GM21576 (cell line): ENCODE data around the gene GPR89B.
"Not testable (repeated sequence)": the region's sequence is repeated elsewhere in the genome, so short reads cannot be mapped to it uniquely, and the experiment has no call there.

Experiments used
- ATAC-seq: cut with Tn5 transposase; IDR thresholded peaks from one replicate; pipeline ENCODE4 v1.9.1; 2021; ENCODE audit warnings: mild to moderate bottlenecking, moderate library complexity; ENCODE audit not compliant: unreplicated experiment

Gene GPR89B

DNA sequence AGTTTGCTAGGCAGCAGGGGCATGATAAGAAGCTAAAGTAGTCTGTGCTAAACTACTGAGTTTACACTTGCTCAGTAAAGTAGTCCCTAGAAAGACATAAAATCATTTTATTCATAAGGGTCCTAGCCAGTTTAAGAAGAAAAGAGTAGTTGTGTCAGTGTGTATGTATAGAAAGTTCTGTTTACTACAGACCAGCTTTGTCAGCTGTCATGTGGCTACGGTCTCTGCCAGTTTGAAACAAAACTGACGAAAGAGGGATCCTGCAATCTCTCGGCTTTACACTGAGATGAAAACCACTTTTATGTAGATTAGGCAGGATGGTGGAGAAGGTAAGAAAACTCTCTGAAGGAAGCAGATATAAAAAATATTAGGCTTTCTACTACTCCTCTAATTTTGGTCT, 7.1 kb downstream of the GPR89B start:
- ATAC-seq, result not testable (repeated sequence)

DNA sequence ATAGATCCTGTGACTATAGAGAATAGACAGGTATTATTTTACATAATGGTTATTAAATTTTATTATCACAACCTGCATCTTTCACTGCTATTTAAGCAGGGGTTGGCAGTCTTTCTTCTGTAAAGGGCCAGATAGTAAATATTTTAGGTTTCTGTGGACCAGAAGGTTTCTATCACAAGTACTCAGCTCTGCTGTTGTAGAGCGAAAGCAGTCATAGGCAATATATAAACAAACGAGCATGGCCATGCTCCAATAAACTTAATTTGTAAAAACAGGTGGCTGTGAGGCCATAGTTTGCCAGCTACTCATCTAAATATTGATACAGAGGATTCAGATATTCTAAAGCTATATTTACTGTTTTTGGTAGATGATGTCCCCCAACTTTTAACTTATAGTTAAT, 12.2 kb downstream of the GPR89B start:
- ATAC-seq, result not testable (repeated sequence)

DNA sequence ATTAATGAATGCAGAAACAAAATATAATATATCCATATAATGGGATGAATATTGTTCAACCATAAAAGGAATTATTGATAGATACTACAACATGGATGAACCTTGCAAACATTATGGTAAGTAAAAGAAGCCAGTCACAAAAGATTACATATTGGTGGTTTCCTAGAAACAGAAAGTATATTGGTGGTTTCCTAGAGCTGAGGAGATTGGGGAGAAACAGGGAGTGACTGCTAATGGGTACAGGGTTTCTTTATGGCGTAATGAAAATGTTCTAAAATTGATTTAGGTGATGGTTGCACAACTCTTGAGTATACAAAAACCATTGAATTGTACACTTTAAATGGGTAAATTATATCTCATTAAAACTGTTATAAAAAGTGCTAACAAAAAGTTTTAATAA, 14.3 kb downstream of the GPR89B start:
- ATAC-seq, result not testable (repeated sequence)

DNA sequence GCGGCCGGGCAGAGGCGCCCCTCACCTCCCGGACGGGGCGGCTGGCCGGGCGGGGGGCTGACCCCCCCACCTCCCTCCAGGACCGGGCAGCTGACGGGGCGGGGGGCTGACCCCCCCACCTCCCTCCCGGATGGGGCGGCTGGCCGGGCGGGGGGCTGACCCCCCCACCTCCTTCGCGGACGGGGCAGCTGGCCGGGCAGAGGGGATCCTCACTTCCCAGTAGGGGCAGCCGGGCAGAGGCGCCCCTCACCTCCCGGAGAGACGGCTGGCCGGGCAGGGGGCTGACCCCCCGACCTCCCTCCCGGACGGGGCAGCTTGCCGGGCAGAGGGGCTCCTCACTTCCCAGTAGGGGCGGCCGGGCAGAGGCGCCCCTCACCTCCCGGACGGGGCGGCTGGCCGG, 21.3 kb downstream of the GPR89B start:
- not testable (repeated sequence) for ATAC-seq

DNA sequence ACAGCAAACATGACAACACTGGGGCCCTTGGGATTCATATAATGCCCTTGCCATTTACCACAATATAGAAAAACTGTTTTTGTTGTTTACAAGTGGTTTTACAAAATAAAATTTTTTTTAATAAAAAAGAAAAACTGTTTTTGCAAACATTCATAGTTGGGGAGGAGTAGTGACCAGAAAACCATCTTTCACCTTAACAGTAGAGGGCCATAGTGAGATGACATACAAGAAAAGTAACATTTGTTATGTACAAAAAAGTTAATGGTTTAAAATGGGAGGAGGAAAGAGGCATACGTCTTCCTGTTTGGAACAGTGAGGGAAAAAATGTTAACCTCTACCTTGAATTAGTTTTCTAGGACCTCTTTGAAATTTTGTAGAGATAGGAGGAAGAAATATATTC, 30.7 kb downstream of the GPR89B start:
- ATAC-seq, result not testable (repeated sequence)

DNA sequence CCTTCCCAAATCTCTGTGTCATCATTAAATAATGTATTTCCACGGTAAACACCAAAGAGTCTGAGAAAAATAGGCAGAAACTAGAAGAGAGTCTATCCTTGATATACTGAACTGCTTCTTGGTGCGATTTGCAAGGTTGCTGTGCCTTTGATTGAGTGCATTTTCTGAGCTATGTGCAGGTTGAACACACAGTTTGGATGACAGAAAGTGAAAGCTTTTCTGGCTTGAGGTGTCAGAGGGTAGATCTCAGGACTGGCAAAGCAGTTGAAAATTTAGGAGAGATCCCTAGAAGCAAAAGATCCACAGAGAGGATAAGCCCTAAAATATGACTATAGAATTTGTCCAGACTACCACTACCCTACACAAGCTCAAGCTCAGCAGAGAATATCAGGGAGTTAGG, 31.5 kb downstream of the GPR89B start:
- not testable (repeated sequence) for ATAC-seq

DNA sequence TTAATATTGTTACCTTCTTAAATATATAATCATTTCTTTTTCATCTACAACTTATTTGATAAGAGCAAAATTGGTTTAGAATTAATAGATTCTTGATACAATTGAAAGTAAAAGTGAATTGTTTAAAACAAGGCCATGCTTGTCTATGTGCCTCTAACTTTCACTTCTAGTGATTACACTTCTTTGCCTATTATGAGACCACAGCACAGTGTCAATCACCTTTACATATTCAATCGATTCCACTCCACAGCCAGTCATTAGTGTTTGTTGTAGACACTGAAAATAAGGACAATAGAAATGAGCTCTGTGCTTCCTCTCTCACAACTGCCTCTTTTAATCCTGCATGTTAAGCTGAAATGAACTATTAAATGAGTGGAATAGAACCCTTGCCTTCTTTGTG, 36.4 kb downstream of the GPR89B start:
- ATAC-seq, result not testable (repeated sequence)

DNA sequence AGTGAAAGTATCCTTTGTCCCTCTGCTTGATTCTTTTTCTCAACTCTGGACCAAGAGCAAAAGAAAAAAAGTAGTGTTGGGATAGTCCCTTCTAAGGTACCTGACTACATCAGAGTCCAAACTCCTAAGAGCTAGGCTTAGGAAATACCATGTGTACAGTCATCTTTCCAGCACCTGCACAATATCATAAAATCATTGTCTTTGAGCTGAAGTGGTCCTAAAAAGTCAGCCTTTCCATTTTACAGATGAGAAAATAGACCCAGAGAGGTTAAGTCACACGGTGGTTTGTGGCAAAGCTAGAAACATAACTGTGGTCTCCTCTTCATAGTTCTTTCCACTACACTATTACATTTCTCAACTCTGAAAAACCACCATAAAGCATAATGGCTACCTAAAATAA, 38.4 kb downstream of the GPR89B start:
- ATAC-seq, result not testable (repeated sequence)

DNA sequence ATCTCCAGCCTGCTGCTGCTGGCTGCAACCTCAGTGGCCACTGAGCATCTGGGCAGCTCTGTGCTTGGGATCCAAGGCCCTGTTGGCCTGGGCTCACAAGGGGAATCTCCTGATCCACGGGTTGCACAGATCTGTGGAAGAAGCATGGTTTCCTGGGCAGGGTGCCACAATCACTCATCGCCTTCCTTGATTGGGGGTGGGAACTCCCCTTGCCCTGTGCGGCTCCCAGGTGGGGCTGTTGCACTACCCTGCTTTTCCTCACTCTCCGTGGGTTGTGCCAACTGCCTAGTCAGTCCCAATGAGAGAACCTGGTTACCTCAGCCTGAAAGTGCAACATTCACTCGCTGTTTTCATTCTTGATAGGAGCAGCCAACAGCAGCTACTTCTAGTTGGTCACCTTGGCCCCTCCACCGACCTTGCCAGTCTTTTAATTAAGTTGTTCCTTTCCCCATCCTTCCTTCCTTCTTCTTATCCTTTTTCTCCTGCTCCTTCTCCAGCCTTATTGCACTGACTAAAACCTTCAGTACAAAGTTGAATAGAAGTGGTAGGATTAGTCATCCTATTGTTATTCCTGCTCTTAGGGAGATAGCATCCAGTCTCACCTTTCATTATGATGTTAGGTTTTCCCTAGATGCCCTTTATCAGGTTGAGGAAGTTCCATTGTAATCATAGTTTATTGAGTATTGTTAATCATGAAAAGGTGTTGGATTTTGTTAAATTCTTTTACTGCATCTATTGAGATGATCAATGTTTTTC, 50.9 kb downstream of the GPR89B start:
- not testable (repeated sequence) for ATAC-seq

DNA sequence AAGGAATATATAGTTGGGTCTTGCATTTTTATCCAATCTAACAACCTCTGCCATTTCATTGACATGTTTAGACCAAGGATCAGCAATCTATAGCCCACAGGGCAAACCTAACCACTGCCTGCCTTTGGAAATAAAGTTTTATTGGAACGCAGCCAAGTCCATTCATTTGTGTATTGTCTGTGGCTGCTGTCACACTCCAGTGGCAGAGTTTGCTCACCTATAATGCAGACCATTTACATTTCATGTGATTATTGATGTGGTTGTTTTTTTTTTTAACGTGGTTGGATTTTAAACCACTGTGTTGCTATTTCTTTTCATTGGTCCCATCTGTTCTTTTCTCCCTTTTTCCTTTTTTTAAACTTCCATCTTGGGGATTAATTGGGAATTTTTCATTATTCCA, 57.2 kb downstream of the GPR89B start:
- ATAC-seq, result not testable (repeated sequence)

DNA sequence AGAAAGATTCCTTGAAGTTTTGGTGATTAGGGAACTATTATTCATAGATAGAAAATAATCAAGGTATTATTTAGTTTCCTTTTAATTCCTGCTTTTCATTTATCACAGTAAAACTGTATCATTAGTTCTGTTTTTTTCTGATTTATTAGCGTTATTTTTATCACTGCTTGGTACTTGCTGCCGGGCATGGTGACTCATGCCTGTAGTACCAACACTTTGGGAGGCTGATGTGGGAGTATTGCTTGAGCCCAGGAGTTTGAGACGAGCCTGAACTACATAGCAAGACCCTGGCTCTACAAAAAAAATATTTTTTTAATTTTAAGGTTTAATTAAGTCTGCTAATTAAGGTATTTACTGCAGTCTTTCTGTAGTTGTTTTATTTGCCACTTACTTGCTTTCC, 59.7 kb downstream of the GPR89B start:
- ATAC-seq, result not testable (repeated sequence)

DNA sequence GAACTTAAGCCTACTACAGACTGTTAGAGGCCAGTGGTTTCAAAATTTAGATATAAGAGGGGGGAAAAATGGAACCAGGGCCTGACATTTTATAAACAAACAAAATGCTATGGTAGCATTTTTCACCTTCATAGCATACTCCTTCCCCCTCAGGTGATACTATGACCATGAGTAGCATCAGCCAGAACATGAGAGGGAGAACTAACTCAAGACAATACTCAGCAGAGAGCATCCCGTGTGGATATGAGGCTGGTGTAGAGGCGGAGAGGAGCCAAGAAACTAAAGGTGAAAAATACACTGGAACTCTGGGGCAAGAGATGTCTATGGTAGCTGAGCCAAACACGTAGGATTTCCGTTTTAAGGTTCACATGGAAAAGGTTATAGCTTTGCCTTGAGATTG, 64.7 kb downstream of the GPR89B start:
- not testable (repeated sequence) for ATAC-seq

DNA sequence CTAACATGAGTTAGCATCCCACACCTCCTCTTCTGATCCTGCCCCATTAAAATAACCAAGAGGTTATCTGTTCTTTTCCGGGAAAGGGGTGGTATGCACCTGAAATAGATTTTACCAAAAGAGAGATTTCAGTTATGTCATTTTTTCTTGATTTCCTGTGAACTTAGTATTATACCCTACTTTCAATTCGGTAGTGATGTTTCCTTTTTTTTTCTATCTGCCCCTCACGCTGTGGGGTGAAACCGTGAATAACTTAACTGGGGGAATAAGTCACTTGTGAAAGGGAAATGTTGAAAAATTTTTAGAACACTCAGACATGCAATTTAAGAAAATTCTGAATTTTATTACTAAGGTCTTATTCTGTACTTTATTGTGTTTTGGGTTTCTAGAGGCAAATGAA, 65.2 kb downstream of the GPR89B start:
- not testable (repeated sequence) for ATAC-seq

DNA sequence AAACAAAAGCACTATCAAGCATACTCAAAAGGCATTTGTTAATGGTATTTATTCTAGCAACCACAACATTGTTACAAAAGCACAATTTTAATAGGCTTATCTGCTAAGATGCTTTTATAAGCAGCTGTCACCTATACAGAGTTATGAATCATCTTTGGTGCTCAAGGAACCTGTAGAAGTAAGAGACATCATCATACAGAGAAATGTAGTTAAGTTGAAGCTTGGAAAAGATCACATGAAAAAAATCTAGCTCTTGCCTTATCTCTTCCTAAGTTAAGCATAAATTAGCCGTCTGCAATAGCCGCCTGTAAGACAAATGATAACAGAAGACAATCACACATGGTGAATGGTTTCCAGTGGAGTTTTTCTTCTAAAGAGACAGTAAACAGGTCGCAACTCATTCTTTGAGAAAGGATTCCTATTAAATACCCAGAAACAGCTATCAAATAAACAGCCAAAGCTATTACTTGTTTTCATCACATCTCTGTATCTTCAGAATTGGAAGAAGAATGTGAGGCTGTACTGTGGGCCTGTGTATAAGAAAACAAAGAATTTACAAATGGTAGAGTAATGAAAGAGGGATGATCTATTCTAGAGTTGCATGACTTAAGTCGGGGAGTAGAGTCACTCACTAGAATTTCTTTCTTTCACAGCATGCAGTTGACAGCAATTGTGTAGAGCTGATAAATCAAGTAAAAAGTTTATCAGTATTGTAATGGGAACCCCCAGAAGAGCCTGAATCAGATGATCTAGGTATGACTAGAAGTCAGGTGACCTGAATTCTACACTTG, 65.8 kb downstream of the GPR89B start:
- not testable (repeated sequence) for ATAC-seq

DNA sequence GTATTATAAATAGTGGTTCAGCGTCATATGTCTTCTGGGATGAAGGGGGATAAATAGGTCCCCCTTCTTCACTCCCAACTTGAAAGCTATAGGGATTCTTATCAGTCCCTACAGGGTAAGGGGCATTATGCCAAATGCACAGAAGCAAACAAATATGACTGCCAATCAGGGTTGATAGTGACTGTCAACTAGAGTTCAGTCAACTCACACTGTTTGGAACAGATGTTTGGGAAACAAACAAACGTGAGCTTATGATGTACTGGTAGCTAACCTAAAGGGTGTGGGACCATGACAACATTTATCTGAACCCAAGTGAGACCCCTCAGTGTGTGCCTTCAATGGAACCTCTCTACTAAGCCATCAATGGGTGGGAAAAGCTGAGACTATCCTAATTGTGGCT, 67.9 kb downstream of the GPR89B start:
- not testable (repeated sequence) for ATAC-seq

DNA sequence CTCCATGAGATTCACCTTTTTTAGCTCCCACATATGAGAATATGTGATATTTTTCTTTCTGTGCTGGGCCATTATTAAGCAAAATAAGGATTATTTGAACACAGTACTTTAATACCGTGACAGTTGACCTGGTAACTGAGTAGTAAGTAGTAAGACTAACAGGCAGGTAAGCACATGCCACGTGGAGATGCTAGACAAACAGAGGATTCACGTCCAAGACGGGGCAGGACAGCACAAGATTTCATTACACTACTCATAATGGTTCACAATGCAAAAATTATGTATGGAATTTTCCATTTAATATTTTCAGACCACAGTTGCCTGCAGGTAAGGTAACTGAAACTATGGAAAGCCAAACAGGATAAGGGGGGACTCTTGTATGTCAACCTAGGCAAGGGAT, 79.5 kb downstream of the GPR89B start:
- ATAC-seq, result not testable (repeated sequence)

DNA sequence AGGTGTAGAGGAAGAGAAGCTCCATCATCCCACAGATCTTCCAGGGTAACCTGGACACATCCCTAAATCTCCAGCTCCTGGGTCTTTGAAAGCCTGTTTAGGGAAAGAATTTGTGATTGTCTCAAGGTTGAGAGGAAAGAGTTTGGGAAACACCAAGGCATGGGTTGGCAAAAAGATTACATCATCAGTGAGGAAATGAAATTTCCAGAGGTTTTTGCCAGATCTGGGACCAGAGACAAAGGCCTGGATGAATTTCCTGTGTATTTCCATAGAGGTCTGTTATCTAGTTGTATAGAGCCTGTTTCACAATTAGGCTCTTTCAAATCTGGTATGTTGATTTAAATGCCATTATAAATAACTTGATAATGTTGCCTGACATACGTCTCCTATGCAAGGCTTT, 82.3 kb downstream of the GPR89B start:
- no peak for ATAC-seq

DNA sequence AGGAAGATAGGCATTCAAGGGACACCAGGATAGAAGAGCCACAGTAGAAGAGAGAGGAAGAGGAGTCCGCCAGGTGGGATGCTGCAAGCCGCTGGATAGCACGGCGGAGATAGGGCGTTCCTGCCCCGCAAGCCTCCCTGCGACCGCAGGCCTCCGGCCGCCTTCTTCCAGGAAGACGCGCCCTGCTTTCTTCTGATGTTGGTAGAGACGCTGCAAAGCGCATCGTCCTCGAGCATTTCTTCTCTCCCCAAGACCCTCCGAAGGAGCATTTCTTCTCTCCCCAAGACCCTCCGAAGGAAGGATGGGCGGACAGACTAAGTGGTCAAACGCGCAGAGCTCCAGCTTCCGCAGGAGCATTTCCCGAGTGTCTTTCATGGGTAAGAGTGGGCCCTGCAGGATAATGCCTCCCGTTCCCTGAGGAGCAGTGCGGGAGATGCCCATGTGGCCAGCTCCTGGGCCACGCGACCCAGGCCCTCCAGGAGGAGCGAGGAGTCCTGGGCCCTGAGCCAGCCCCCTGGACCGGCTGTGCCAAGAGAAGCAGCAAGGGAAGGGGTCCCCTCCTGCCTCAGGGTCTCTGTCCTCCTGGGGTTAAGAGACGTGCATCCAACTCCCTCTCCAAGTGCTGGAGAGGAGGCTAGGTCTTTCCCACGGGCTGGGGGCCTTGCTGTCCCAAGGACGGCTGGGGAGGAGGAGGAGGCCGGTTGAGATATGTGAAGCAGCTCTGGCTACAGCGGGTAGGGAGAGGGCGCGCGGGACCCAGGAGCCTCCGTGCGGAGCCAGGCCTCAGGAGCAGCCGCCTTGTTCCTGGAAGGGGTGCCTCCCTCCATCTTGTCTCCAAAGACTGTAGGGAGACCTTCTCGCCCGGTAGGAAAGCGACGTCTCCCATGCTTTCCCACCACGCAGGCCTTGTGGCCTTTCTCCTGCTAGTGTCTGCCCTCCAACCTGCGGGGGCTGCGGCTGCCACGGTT, 85.2 kb downstream of the GPR89B start:
- ATAC-seq, result not testable (repeated sequence)

DNA sequence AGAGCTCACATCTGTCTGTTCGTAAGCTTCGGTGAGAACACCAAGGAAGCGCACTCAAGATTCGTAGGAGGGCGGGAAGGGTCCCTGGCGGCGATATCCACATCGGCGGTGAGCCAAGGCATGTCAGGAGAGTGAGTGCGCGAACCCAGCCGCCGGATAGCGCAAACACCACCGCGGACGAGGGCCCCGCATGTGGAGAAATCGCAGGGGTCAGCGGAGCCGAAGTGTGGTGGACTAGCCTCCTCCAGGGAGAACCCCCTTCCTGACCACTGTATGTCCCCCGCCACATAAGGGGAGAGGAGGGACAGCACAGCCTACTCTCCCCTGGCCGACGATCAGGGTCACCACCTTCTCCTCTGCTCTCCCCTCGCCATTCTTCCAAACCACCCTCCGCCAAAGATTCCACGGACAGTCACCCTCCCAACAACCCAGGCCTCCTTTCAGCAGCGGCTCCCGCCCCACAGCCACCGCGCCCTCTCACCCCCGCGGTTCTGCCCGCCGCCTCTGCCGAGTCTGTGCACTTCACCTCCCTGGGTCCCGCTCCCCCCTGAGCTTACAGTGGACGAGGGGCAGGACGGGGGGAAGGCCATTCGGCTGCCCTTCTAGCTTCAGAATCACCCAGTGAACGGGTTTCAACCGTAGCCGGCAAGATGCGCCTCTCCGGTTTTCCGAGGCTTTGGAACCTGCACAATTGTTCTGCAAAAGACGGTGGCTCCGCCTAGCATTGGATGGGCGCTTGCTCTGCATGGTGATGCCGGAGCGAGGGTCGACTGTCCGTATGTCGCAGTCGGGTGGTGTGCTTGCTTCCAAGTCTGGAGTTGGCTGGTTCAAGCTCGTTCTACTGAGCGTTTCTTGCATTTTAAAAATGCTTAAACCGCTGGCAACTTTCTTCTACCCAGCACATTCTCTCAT, 86.3 kb downstream of the GPR89B start:
- not testable (repeated sequence) for ATAC-seq

DNA sequence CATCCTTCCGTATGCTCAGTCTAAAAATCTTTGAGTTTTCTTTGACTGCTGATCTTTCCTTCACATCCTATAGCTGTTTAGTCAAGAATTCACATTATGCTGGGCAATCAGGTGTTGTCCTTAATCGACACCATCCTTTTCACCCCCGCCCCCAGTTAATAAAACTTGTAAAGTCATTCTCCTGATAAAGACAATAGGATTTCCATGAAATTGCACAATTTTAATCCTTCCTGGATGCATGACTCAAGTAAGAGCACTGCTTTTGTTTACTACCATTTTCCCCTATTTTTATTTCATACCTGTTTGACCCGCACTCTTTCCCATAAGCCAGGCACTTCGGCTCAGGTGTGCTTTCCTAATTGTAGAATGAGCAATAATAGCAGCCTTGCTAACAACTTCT, 96.7 kb downstream of the GPR89B start:
- not testable (repeated sequence) for ATAC-seq
